ENCODE results near the gene BTN3A1. TPM values are rescaled to one million over a fixed set of nuclear protein-coding genes. Genes with fewer than 3 reads are reported as not detected.

BTN3A1 gene
- total and polyA plus RNA-seq, 10 of the 15 experiments (the other 5 are each of a cell fraction or from before 2014, with no cell fraction given): 5.6 to 60.1 (median 16.1) TPM

- Histone ChIP-seq H3K4me1 (ENCODE audit: control insufficient read depth, insufficient read depth, low read length) (peaks cover 4% of the 10 kb centered on the region; the same call in 1 of the 2 replicates), H3K79me2 (ENCODE audit: control insufficient read depth, insufficient read depth, low read length) (no peaks in the 10 kb centered on the region), H3K27me3 (replicated peaks in 1 of 2; ENCODE audit: control insufficient read depth in 2 of 2, insufficient read depth in 2 of 2, low read length in 1 of 2) (no peaks in the 10 kb centered on the region), H3K9me3 (replicated peaks; ENCODE audit: control insufficient read depth, insufficient read depth, low read length) (peaks cover 14% of the 10 kb centered on the region; the same call in 2 of the 3 replicates), H3K9ac (ENCODE audit: control insufficient read depth, insufficient read depth, low read length) (peak overlapping the region; percentile 64), H3K27ac (ENCODE audit: control insufficient read depth, insufficient read depth) (peak overlapping the region; percentile 26), H4K20me1 (ENCODE audit: control insufficient read depth, insufficient read depth) (no peaks in the 10 kb centered on the region), H3K4me2 (ENCODE audit: control insufficient read depth, insufficient read depth) (peak overlapping the region; percentile 80), H2AFZ (ENCODE audit: control insufficient read depth, low read depth, low read length) (peak overlapping the region; percentile 92), H3K4me3 (peak overlapping the region; percentile 69; the same call in 1 of the 2 replicates), H3K36me3 (ENCODE audit: control insufficient read depth in 2 of 2, insufficient read depth in 2 of 2, low read length in 1 of 2) (no peaks in the 10 kb centered on the region)
- ChIA-PET CTCF (interaction anchor here (0.6 to 1.9 kb wide), 8 partner anchors 24 to 158 kb away, joined by 3 to 8 read pairs (median 4); no protein-coding TSS in a partner anchor), SMC1A (ENCODE audit: uncharacterized antibody, unreplicated experiment) (interaction anchor here (0.7 to 1.4 kb wide), 3 partner anchors 25 to 75 kb away, joined by 3 to 8 read pairs (median 3); no protein-coding TSS in a partner anchor), RAD21 (ENCODE audit: unreplicated experiment) (interaction anchor here (1.0 to 1.8 kb wide), 2 partner anchors 25 to 112 kb away, joined by 3 to 6 read pairs; no protein-coding TSS in a partner anchor), POLR2A (no interaction called here)
- BruUV-seq (replicated peaks): no TSS peak
- FAIRE-seq (no peak), DNase-seq (ENCODE audit: low read depth, low spot score) (no peak), ATAC-seq (peak; percentile 69)
- WGBS (ENCODE audit: insufficient coverage, insufficient replicate concordance, low lambda C conversion rate, missing lambda C conversion rate): 45% methylated on average over 4 of the region's 4 CpGs
- intact Hi-C loops (cut with micrococcal nuclease; ENCODE audit: unreplicated experiment) (loop anchor here (1.0 kb wide), 1 partner anchor 79 kb away; no protein-coding TSS in a partner anchor), in situ Hi-C loops (cut with MboI) (no loop called here)
- no peak for TF ChIP-seq ATF7 (IDR thresholded peaks at IDR 0.05; ENCODE audit: low read depth)
- no peak for TF ChIP-seq ZNF217 (IDR thresholded peaks at IDR 0.05)
- TF ChIP-seq REST (IDR thresholded peaks at IDR 0.05; ENCODE audit: low read depth, low read length): no peak
- TF ChIP-seq IKZF2 (IDR thresholded peaks at IDR 0.05): no peak
- TF ChIP-seq IRF5 (IDR thresholded peaks at IDR 0.05; ENCODE audit: borderline replicate concordance): no peak
- TF ChIP-seq ZBTB11 (CRISPR knock-in tag; IDR thresholded peaks at IDR 0.05): no peak
- TF ChIP-seq RCOR1 (conservative IDR thresholded peaks at IDR 0.05; ENCODE audit: low read depth, low read length): no peak
- peak; percentile 39; the same call in 1 of the 2 replicates for TF ChIP-seq SMARCA5 (IDR thresholded peaks at IDR 0.05)
- TF ChIP-seq ATF3 (IDR thresholded peaks at IDR 0.05; ENCODE audit: borderline replicate concordance, extremely low read depth, low read depth, low read length): no peak
- TF ChIP-seq ETV6 (conservative IDR thresholded peaks at IDR 0.05 in 1 of 2, IDR thresholded peaks at IDR 0.05 in 1 of 2; ENCODE audit: borderline replicate concordance in 1 of 2, low read depth in 1 of 2): no peak
- no peak for TF ChIP-seq SRF (IDR thresholded peaks at IDR 0.05; ENCODE audit: low read depth in 2 of 2, low read length in 2 of 2)
- TF ChIP-seq TCF3 (IDR thresholded peaks at IDR 0.05; ENCODE audit: borderline replicate concordance, insufficient read depth, low read depth, low read length): no peak
- TF ChIP-seq NRF1 (conservative IDR thresholded peaks at IDR 0.05; ENCODE audit: low read depth, low read length): no peak
- no peak for TF ChIP-seq NFYA (IDR thresholded peaks at IDR 0.05; ENCODE audit: borderline replicate concordance, low read depth, low read length)
These were observed 18.7 kb downstream of the BTN3A1 start for GRCh38 chr6:26420688-26421171.
